DND-41 (cell line): ENCODE data around the gene BZW2.

ENCODE experiments used
- ATAC-seq: fragments of 200-7000 bp; cut with Tn5 transposase; 3 replicates; pipeline ENCODE4 v1.9.1; 2021; ENCODE audit warnings: low read depth; ENCODE audit not compliant: insufficient read depth
- DNase-seq: peaks from one replicate; pipeline ENCODE4 v3.0.0-alpha.2; 2020
- H2AFZ ChIP-seq: 2 replicates; pipeline ENCODE4 v1.6.0; 2012; ENCODE audit warnings: low read depth, low read length
- H3K27ac ChIP-seq: 2 replicates; pipeline ENCODE4 v1.5.1; 2012; ENCODE audit warnings: low read length, inconsistent platforms
- H3K27me3 ChIP-seq: fragments of 200-600 bp; sonication (generic); 2 replicates; pipeline ENCODE4 v1.6.0; 2012; ENCODE audit warnings: low read length, mild to moderate bottlenecking, inconsistent platforms; ENCODE audit not compliant: insufficient read depth, poor library complexity
- H3K36me3 ChIP-seq: 2 replicates; pipeline ENCODE4 v1.5.1; 2012; ENCODE audit warnings: low read length, inconsistent platforms; ENCODE audit not compliant: insufficient read depth
- H3K4me1 ChIP-seq: 2 replicates; pipeline ENCODE4 v1.5.1; 2012; ENCODE audit warnings: mild to moderate bottlenecking, low read length; ENCODE audit not compliant: insufficient read depth
- H3K4me2 ChIP-seq: 2 replicates; pipeline ENCODE4 v1.6.0; 2012; ENCODE audit warnings: mild to moderate bottlenecking, moderate library complexity, low read length, inconsistent platforms; ENCODE audit not compliant: insufficient read depth
- H3K4me3 ChIP-seq, 2 experiments: fragments of 200-600 bp in 1 of 2; shearing (Covaris generic) in 1 of 2; 2 replicates each; pipeline ENCODE4 v1.5.1; 2012 to 2016; ENCODE audit warnings: inconsistent platforms in 2 of 2, low read length in 2 of 2, mild to moderate bottlenecking in 2 of 2, low read depth in 1 of 2, moderate library complexity in 1 of 2
- H3K79me2 ChIP-seq: 2 replicates; pipeline ENCODE4 v1.6.0; 2012; ENCODE audit warnings: low read length, inconsistent platforms; ENCODE audit not compliant: insufficient read depth
- H3K9ac ChIP-seq: 2 replicates; pipeline ENCODE4 v1.6.0; 2012; ENCODE audit warnings: low read depth, mild to moderate bottlenecking, inconsistent platforms, low read length, moderate library complexity
- H3K9me3 ChIP-seq: 2 replicates; pipeline ENCODE4 v1.5.1; 2012; ENCODE audit warnings: low read length, moderate library complexity, mild to moderate bottlenecking, inconsistent platforms; ENCODE audit not compliant: insufficient read depth, severe bottlenecking
- H4K20me1 ChIP-seq: 2 replicates; pipeline ENCODE4 v1.6.0; 2012; ENCODE audit warnings: low read length; ENCODE audit not compliant: insufficient read depth
- EZH2 ChIP-seq: IDR thresholded peaks from 3 replicates; pipeline ENCODE4 v1.6.1; 2012; ENCODE audit warnings: borderline replicate concordance, low read depth, mild to moderate bottlenecking, moderate library complexity, low read length, inconsistent platforms; ENCODE audit not compliant: severe bottlenecking
- TF ChIP-seq, protein P1 (sequence below): IDR thresholded peaks from 2 replicates; pipeline ENCODE4 v1.5.1; 2012; ENCODE audit warnings: borderline replicate concordance, low read length, moderate library complexity, mild to moderate bottlenecking; ENCODE audit not compliant: poor library complexity, severe bottlenecking; ENCODE audit errors: extremely low read depth

Gene BZW2

DNA sequence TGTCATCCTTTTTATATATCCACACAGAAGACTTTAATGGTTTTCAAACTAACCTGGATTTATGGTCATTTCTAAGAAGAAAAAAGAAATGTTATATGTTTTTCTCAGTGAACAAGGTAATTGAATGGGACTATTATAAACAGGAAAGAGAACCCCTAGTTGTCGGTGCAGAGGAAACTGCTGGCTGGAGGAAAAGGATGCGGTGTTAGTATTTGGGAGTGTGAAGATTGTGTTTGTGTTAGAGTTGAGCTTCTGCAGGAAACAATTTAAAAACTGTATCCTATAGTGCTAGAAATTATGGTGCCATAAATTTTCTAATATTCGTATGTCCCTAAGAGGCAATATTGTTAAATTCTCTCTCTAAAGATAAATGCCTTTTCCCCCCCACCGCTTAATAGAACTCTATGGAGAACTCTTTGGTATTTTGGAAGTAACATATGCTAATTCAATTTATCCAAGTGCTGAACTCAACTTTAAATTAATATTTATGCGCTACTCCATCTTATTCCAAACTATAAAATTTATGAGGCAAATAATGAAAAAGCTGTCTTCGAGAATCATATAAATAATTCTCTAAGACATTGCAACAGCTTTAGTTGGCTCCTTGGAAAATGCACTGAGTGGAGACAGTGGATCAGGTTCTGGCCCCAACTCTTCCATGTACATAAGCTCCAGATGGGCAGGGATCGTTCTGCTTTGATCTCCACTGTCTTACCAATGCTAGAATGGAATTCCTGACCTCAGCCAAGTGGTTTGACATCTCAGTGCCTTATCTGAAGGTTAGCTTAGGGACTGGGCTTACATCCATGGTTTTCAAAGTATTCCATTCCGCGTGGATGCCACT, 5.6 kb downstream of the BZW2 start:
- H3K79me2 ChIP-seq: peaks cover 100% of the 10 kb centered on the region
- peaks cover 32% of the 10 kb centered on the region for H3K4me1 ChIP-seq
- no peak for TF ChIP-seq EZH2
- TF ChIP-seq, protein P1, sequence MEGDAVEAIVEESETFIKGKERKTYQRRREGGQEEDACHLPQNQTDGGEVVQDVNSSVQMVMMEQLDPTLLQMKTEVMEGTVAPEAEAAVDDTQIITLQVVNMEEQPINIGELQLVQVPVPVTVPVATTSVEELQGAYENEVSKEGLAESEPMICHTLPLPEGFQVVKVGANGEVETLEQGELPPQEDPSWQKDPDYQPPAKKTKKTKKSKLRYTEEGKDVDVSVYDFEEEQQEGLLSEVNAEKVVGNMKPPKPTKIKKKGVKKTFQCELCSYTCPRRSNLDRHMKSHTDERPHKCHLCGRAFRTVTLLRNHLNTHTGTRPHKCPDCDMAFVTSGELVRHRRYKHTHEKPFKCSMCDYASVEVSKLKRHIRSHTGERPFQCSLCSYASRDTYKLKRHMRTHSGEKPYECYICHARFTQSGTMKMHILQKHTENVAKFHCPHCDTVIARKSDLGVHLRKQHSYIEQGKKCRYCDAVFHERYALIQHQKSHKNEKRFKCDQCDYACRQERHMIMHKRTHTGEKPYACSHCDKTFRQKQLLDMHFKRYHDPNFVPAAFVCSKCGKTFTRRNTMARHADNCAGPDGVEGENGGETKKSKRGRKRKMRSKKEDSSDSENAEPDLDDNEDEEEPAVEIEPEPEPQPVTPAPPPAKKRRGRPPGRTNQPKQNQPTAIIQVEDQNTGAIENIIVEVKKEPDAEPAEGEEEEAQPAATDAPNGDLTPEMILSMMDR: no peak
- no peak overlapping the region for H3K4me2 ChIP-seq
- ATAC-seq (no peak), DNase-seq (no peak)
- no peak overlapping the region for H3K27ac ChIP-seq
- H3K9ac ChIP-seq: no peak overlapping the region
- H3K36me3 ChIP-seq: no peaks in the 10 kb centered on the region; the same call in 1 of the 2 replicates
- H3K9me3 ChIP-seq: no peaks in the 10 kb centered on the region
- no peaks in the 10 kb centered on the region for H3K27me3 ChIP-seq
- peaks cover 66% of the 10 kb centered on the region; the same call in 1 of the 2 replicates for H4K20me1 ChIP-seq
- no peak overlapping the region for H2AFZ ChIP-seq
- no peak overlapping the region for H3K4me3 ChIP-seq

DNA sequence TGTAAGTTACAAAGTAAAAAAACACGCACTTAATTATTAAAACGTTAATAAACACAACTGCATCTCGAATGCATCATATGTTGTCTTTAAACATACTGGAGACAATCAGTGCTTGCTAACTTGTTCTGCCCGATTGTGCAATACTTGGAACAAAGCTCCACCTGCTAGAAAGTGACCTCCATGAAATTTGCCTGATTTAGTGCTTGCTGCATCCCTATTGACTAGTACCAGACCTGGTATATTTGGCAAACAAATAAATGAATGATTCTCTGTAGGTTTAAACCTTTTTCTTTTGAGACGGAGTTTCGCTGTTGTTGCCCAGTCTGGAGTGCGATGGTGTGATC, 6.2 kb downstream of the BZW2 start:
- DNase-seq: no peak
- no peak for ATAC-seq
- H3K79me2 ChIP-seq: peaks cover 100% of the 10 kb centered on the region
- H2AFZ ChIP-seq: no peak overlapping the region
- no peak overlapping the region for H3K4me2 ChIP-seq
- H3K4me3 ChIP-seq: no peak overlapping the region
- H3K36me3 ChIP-seq: no peaks in the 10 kb centered on the region; the same call in 1 of the 2 replicates
- no peak overlapping the region for H3K27ac ChIP-seq
- H3K4me1 ChIP-seq: peaks cover 26% of the 10 kb centered on the region
- H3K9ac ChIP-seq: no peak overlapping the region
- TF ChIP-seq, protein P1: no peak
- no peak for TF ChIP-seq EZH2
- no peaks in the 10 kb centered on the region for H3K27me3 ChIP-seq
- H3K9me3 ChIP-seq: no peaks in the 10 kb centered on the region
- peaks cover 70% of the 10 kb centered on the region; the same call in 1 of the 2 replicates for H4K20me1 ChIP-seq

DNA sequence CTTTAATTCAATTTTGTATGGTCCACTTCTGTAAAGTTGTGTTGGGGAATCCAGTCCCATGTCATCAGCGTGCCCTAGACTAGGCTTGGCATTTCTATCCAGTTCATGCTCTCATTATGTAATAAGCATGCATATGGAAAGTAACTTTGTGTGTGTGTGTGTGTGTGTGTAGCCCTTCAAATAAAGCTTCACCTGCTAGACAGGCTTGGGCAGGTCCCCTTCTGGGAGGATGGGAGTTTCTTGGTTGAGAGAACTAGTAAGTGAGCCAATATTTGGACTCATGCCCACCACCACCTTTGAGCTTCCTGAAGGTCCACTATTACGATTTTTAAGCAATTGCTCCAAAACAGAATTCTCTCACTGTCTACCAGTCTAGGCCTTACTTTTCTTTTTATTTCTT, 6.9 kb downstream of the BZW2 start:
- H3K79me2 ChIP-seq: peaks cover 100% of the 10 kb centered on the region
- H3K4me2 ChIP-seq: no peak overlapping the region
- no peak overlapping the region for H3K4me3 ChIP-seq
- H3K27me3 ChIP-seq: no peaks in the 10 kb centered on the region
- no peak for TF ChIP-seq EZH2
- TF ChIP-seq, protein P1: no peak
- no peak overlapping the region for H3K9ac ChIP-seq
- peaks cover 70% of the 10 kb centered on the region; the same call in 1 of the 2 replicates for H4K20me1 ChIP-seq
- no peak overlapping the region for H2AFZ ChIP-seq
- H3K9me3 ChIP-seq: no peaks in the 10 kb centered on the region
- 0 out of 3 replicates have a peak, but pooled peaks have one; percentile 20 for ATAC-seq
- DNase-seq: no peak
- H3K27ac ChIP-seq: no peak overlapping the region
- peaks cover 25% of the 10 kb centered on the region for H3K4me1 ChIP-seq
- H3K36me3 ChIP-seq: no peaks in the 10 kb centered on the region; the same call in 1 of the 2 replicates
